ENCODE data around the gene RCHY1.

GRCh38 chr4:75502671-75503070 is 11.5 kb downstream of the RCHY1 start:
- TF ChIP-seq POLR2AphosphoS5 (IDR thresholded peaks at IDR 0.05; ENCODE audit: insufficient read depth, low read depth, low read length) (no peak), EZH2 (IDR thresholded peaks at IDR 0.05; ENCODE audit: borderline replicate concordance, low read depth, low read length, severe bottlenecking) (no peak), MYC (IDR thresholded peaks at IDR 0.05; ENCODE audit: low read depth, low read length) (no peak), JUN (IDR thresholded peaks at IDR 0.05; ENCODE audit: borderline replicate concordance, insufficient read depth, insufficient read length, low read depth) (no peak), GATA2 (IDR thresholded peaks at IDR 0.05; ENCODE audit: insufficient read depth, insufficient read length, low read depth, low read length) (no peak)
- TF ChIP-seq, protein P1, sequence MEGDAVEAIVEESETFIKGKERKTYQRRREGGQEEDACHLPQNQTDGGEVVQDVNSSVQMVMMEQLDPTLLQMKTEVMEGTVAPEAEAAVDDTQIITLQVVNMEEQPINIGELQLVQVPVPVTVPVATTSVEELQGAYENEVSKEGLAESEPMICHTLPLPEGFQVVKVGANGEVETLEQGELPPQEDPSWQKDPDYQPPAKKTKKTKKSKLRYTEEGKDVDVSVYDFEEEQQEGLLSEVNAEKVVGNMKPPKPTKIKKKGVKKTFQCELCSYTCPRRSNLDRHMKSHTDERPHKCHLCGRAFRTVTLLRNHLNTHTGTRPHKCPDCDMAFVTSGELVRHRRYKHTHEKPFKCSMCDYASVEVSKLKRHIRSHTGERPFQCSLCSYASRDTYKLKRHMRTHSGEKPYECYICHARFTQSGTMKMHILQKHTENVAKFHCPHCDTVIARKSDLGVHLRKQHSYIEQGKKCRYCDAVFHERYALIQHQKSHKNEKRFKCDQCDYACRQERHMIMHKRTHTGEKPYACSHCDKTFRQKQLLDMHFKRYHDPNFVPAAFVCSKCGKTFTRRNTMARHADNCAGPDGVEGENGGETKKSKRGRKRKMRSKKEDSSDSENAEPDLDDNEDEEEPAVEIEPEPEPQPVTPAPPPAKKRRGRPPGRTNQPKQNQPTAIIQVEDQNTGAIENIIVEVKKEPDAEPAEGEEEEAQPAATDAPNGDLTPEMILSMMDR (IDR thresholded peaks at IDR 0.05; ENCODE audit: extremely low read depth in 1 of 2, insufficient read depth in 1 of 2, low read depth in 1 of 2, low read length in 2 of 2), result no peak

Data from endothelial cell of umbilical vein (primary cell).